Tibial nerve (tissue), 4 donors: Measurements from ENCODE around the gene DDN. TPM values are rescaled to one million over a fixed set of nuclear protein-coding genes. Genes with fewer than 3 reads are reported as not detected.

ENCODE experiments used
- DNase-seq, 2 donors: peaks; one replicate each; pipeline ENCODE4 v3.0.0-alpha.2; 2019; ENCODE audit warnings: low spot score in 2 of 2
- H3K27ac ChIP-seq, 4 donors: fragments of 200-600 bp; sonication (generic) in 3 of 4; one replicate each; pipeline ENCODE4 v1.5.1; 2017 to 2019; ENCODE audit warnings: mild to moderate bottlenecking in 1 of 4
- H3K27me3 ChIP-seq, 2 donors: fragments of 200-600 bp; sonication (generic) in 1 of 2; one replicate each; pipeline versions ENCODE4 v1.5.1 to v1.6.0; 2017 to 2019
- H3K36me3 ChIP-seq, 3 donors: fragments of 200-600 bp; sonication (generic); one replicate each; pipeline ENCODE4 v1.5.1; 2018 to 2019
- H3K4me1 ChIP-seq, 4 donors: fragments of 200-600 bp; sonication (generic) in 3 of 4; one replicate each; pipeline ENCODE4 v1.5.1; 2017 to 2019
- H3K4me3 ChIP-seq, 4 donors: fragments of 200-600 bp; sonication (generic) in 3 of 4; one replicate each; pipeline ENCODE4 v1.5.1; 2017 to 2019; ENCODE audit warnings: mild to moderate bottlenecking in 1 of 4, moderate library complexity in 1 of 4
- H3K9me3 ChIP-seq, 4 donors: fragments of 200-600 bp; sonication (generic) in 3 of 4; one replicate each; pipeline ENCODE4 v1.5.1; 2017 to 2019
- CTCF ChIP-seq, 5 experiments: fragments of 200-600 bp in 3 of 5; fragments of 450-650 bp in 2 of 5; sonication (generic) in 3 of 5; IDR thresholded peaks; one replicate each; pipeline ENCODE4 v1.5.1; 2016 to 2019; ENCODE audit warnings: antibody characterized with exemption in 5 of 5, mild to moderate bottlenecking in 3 of 5, moderate library complexity in 2 of 5
- EP300 ChIP-seq, 2 donors: sonication (generic); formaldehyde crosslinking; IDR thresholded peaks; one replicate each; pipeline ENCODE4 v1.6.1; 2017; ENCODE audit warnings: antibody characterized with exemption in 2 of 2, mild to moderate bottlenecking in 1 of 2
- POLR2A ChIP-seq, 2 donors: fragments of 450-650 bp; IDR thresholded peaks; one replicate each; pipeline ENCODE4 v1.6.1; 2017; ENCODE audit warnings: antibody characterized with exemption in 2 of 2, mild to moderate bottlenecking in 2 of 2, moderate library complexity in 2 of 2
- WGBS, 2 donors: methylation state at CpG; one replicate each; pipeline ENCODE4 v1.1.5; 2018; 5-methylcytosine and 5-hydroxymethylcytosine counted together
- small RNA-seq: library from RNA; depleted of rRNA; stranded (forward); fragments of <200 nt; gene quantifications from one replicate; pipeline ENCODE3, GENCODE V24; 2016
- total RNA-seq, 4 donors: library from RNA; depleted of rRNA; stranded (reverse); fragments of >200 nt; gene quantifications; one replicate each; pipeline ENCODE4 v1.1.0, GENCODE V29; 2016

Gene DDN
- total RNA-seq, 4 donors from 2014 or later, result not detected

GRCh38 chr12:48954061-48954460, 45.1 kb downstream of the DDN start:
- whole genome bisulfite sequencing, 2 donors, result 92 to 97% methylated on average over 3 of the region's 3 CpGs

GRCh38 chr12:48952691-48953090, 46.5 kb downstream of the DDN start:
- H3K9me3 ChIP-seq, result no peaks in the 10 kb centered on the region
- H3K27ac ChIP-seq, result no peak overlapping the region
- WGBS, 2 donors, result 85 to 86% methylated on average over 4 of the region's 4 CpGs
- no peak for TF ChIP-seq CTCF (IDR thresholded peaks at IDR 0.05)
- no peak for TF ChIP-seq POLR2A (IDR thresholded peaks at IDR 0.05)
- no peak for TF ChIP-seq EP300 (IDR thresholded peaks at IDR 0.05)
- H3K4me3 ChIP-seq, result no peak overlapping the region
- peaks cover 0 to 12% (median 0%) of the 10 kb centered on the region in 3 donors for H3K36me3 ChIP-seq
- H3K27me3 ChIP-seq, result no peaks in the 10 kb centered on the region
- peaks cover 0 to 26% (median 11%) of the 10 kb centered on the region in 4 donors for H3K4me1 ChIP-seq
- DNase-seq, result no peak

More at GRCh38 chr12:48954061-48954460, 45.1 kb downstream of the DDN start:
- no peak for DNase-seq
- H3K4me1 ChIP-seq, result peaks cover 0 to 30% (median 15%) of the 10 kb centered on the region in 4 donors
- no peak overlapping the region for H3K4me3 ChIP-seq
- H3K36me3 ChIP-seq, result peaks cover 0 to 12% (median 0%) of the 10 kb centered on the region in 3 donors
- no peaks in the 10 kb centered on the region for H3K9me3 ChIP-seq
- no peak overlapping the region for H3K27ac ChIP-seq
- H3K27me3 ChIP-seq, result no peaks in the 10 kb centered on the region
- TF ChIP-seq CTCF (IDR thresholded peaks at IDR 0.05) (no peak), EP300 (IDR thresholded peaks at IDR 0.05) (no peak), POLR2A (IDR thresholded peaks at IDR 0.05) (no peak)

GRCh38 chr12:48947727-48948126, 51.4 kb downstream of the DDN start:
- H3K27ac ChIP-seq, result no peak overlapping the region
- H3K36me3 ChIP-seq, result peaks cover 0 to 10% (median 0%) of the 10 kb centered on the region in 3 donors
- peaks cover 0 to 18% (median 0%) of the 10 kb centered on the region in 4 donors for H3K4me1 ChIP-seq
- H3K4me3 ChIP-seq, result no peak overlapping the region
- no peak for DNase-seq
- WGBS, 2 donors, result 93 to 99% methylated on average over 3 of the region's 3 CpGs
- H3K9me3 ChIP-seq, result no peaks in the 10 kb centered on the region
- TF ChIP-seq CTCF (IDR thresholded peaks at IDR 0.05) (no peak), EP300 (IDR thresholded peaks at IDR 0.05) (no peak), POLR2A (IDR thresholded peaks at IDR 0.05) (no peak)
- no peaks in the 10 kb centered on the region for H3K27me3 ChIP-seq

DNA sequence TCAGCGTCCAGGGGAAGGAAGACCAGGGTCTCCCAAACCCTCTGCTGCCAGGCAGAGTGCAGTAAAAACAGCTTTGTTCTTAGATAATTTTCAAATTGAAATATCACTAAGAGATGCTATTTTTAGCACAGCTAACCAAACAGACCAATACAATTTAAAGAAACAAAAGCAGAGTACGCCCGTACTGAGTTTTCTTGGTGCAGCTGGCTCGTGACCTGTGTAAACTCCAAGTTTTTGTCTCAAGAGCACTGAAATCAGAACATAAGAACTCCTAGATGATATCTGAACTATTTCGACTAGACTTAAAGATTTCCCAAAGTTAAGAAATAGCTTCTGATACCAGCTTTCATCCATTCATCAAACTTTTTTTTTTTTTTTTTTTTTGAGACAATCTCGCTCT, 52.2 kb downstream of the DDN start:
- DNase-seq, result no peak
- no peaks in the 10 kb centered on the region for H3K27me3 ChIP-seq
- H3K4me3 ChIP-seq, result no peak overlapping the region
- WGBS, 2 donors, result 67 to 73% methylated on average over 6 of the region's 6 CpGs
- H3K36me3 ChIP-seq, result peaks cover 0 to 8% (median 0%) of the 10 kb centered on the region in 3 donors
- no peak overlapping the region for H3K27ac ChIP-seq
- H3K9me3 ChIP-seq, result no peaks in the 10 kb centered on the region
- TF ChIP-seq POLR2A (IDR thresholded peaks at IDR 0.05) (no peak), EP300 (IDR thresholded peaks at IDR 0.05) (no peak), CTCF (IDR thresholded peaks at IDR 0.05) (no peak)
- peaks cover 0 to 18% (median 0%) of the 10 kb centered on the region in 4 donors for H3K4me1 ChIP-seq

GRCh38 chr12:48946205-48946604, 53.0 kb downstream of the DDN start:
- no peak for DNase-seq
- TF ChIP-seq CTCF (IDR thresholded peaks at IDR 0.05) (no peak), EP300 (IDR thresholded peaks at IDR 0.05) (no peak)
- H3K9me3 ChIP-seq, result no peaks in the 10 kb centered on the region

More at GRCh38 chr12:48946205-48946604, 53.0 kb downstream of the DDN start:
- H3K4me1 ChIP-seq, result peaks cover 0 to 18% (median 0%) of the 10 kb centered on the region in 4 donors
- no peak overlapping the region for H3K27ac ChIP-seq
- H3K27me3 ChIP-seq, result no peaks in the 10 kb centered on the region
- no peak overlapping the region for H3K4me3 ChIP-seq
- H3K36me3 ChIP-seq, result peaks cover 0 to 10% (median 3%) of the 10 kb centered on the region in 3 donors

Small RNAs within 50 kb of the gene (small RNA-seq; reads per million reads assigned to genes)
- gene RNU6-940P, result not detected

Other genes starting within 250 kb of the DDN start
- gene ADCY6, start 210.3 kb downstream of the DDN start, total RNA-seq, result 10 to 100 TPM; 53.3 to 74.7 (median 57.1) TPM
- gene CACNB3, start 180.9 kb downstream of the DDN start, total RNA-seq, result 10 to 100 TPM in 3 of 4 donors, 1 to 10 TPM in 1; 9.8 to 31.2 (median 20.7) TPM
- 10 to 100 TPM; 40.9 to 73.7 (median 49.8) TPM for gene DDX23, start 147.2 kb downstream of the DDN start, total RNA-seq
- 1 to 10 TPM in 1 of 4 donors, not detected in 3; 1.8 TPM for gene RND1, start 133.5 kb downstream of the DDN start, total RNA-seq
- 10 to 100 TPM in 2 of 4 donors, 1 to 10 TPM in 2; 6.1 to 13.6 (median 10.7) TPM for gene FKBP11, start 73.9 kb downstream of the DDN start, total RNA-seq
- 10 to 100 TPM; 45.3 to 55.2 (median 49.3) TPM for gene ARF3, start 41.9 kb downstream of the DDN start, total RNA-seq
- gene WNT10B, start 27.6 kb downstream of the DDN start, total RNA-seq, result 10 to 100 TPM in 1 of 4 donors, 1 to 10 TPM in 2, under 1 TPM in 1; 0.60 to 11.0 (median 3.6) TPM
- gene WNT1, start 21.1 kb downstream of the DDN start, total RNA-seq, result not detected
- gene PRKAG1, start 19.4 kb upstream of the DDN start, total RNA-seq, result 10 to 100 TPM; 40.6 to 60.7 (median 46.1) TPM
- 100 to 1,000 TPM in 1 of 4 donors, 10 to 100 TPM in 3; 53.5 to 102 (median 76.9) TPM for gene KMT2D, start 61.4 kb upstream of the DDN start, total RNA-seq
- 1 to 10 TPM in 2 of 4 donors, not detected in 2; 1.1 to 4.3 TPM for gene RHEBL1, start 70.6 kb upstream of the DDN start, total RNA-seq
- 10 to 100 TPM; 55.5 to 94.7 (median 60.1) TPM for gene DHH, start 95.4 kb upstream of the DDN start, total RNA-seq
- gene LMBR1L, start 111.5 kb upstream of the DDN start, total RNA-seq, result 10 to 100 TPM; 50.3 to 97.5 (median 73.0) TPM
- 100 to 1,000 TPM; 516 to 967 (median 709) TPM for gene TUBA1B, start 132.0 kb upstream of the DDN start, total RNA-seq
- gene TUBA1A, start 189.7 kb upstream of the DDN start, total RNA-seq, result 100 to 1,000 TPM; 264 to 402 (median 307) TPM